HepG2 (cell line): ENCODE data around the gene MOB4. TPM values are rescaled to one million over a fixed set of nuclear protein-coding genes. Genes with fewer than 3 reads are reported as not detected.

Experiments used
- BRCA1 ChIP-seq: sonication (generic); formaldehyde crosslinking; IDR thresholded peaks from 2 replicates; pipeline ENCODE4 v1.4.0; 2020; ENCODE audit warnings: missing genetic modification reagents
- IKZF1 ChIP-seq: fragments of 450-650 bp; IDR thresholded peaks from 2 replicates; pipeline ENCODE4 v1.7.1; 2016
- ISL2 ChIP-seq: sonication (generic); formaldehyde crosslinking; IDR thresholded peaks from 2 replicates; pipeline ENCODE4 v1.5.0; 2020; ENCODE audit warnings: missing genetic modification reagents
- MEIS2 ChIP-seq: sonication (generic); formaldehyde crosslinking; IDR thresholded peaks from 2 replicates; pipeline ENCODE4 v1.9.0; 2021; ENCODE audit warnings: mild to moderate bottlenecking, missing genetic modification reagents
- REXO4 ChIP-seq: sonication (generic); formaldehyde crosslinking; IDR thresholded peaks from 2 replicates; pipeline ENCODE4 v1.8.0; 2022; ENCODE audit warnings: missing genetic modification reagents, mild to moderate bottlenecking, borderline replicate concordance
- SAFB2 ChIP-seq: sonication (generic); formaldehyde crosslinking; IDR thresholded peaks from 2 replicates; pipeline ENCODE4 v1.5.1; 2020; ENCODE audit warnings: missing genetic modification reagents, low read depth, mild to moderate bottlenecking, borderline replicate concordance
- SP140L ChIP-seq: sonication (generic); formaldehyde crosslinking; IDR thresholded peaks from 2 replicates; pipeline ENCODE4 v1.4.0; 2020; ENCODE audit warnings: missing genetic modification reagents, borderline replicate concordance
- SSRP1 ChIP-seq: IDR thresholded peaks from 2 replicates; pipeline ENCODE4 v1.6.1; 2016; ENCODE audit warnings: control low read depth
- TBX3 ChIP-seq: fragments of 450-650 bp; IDR thresholded peaks from 2 replicates; pipeline ENCODE4 v1.6.1; 2017; ENCODE audit warnings: antibody characterized with exemption, mild to moderate bottlenecking, inconsistent platforms, borderline replicate concordance
- ZNF510 ChIP-seq: sonication (generic); formaldehyde crosslinking; IDR thresholded peaks from 2 replicates; pipeline ENCODE4 v1.4.0; 2020; ENCODE audit warnings: low read depth, mild to moderate bottlenecking, missing genetic modification reagents
- ZNF567 ChIP-seq: sonication (generic); formaldehyde crosslinking; IDR thresholded peaks from 2 replicates; pipeline ENCODE4 v1.8.1; 2023; ENCODE audit warnings: mild to moderate bottlenecking, missing genetic modification reagents, borderline replicate concordance
- ZNF652 ChIP-seq: IDR thresholded peaks from 2 replicates; pipeline ENCODE4 v1.6.1; 2016; ENCODE audit warnings: low read depth, borderline replicate concordance
- ZNF703 ChIP-seq: sonication (generic); formaldehyde crosslinking; IDR thresholded peaks from 2 replicates; pipeline ENCODE4 v1.5.1; 2020; ENCODE audit warnings: missing genetic modification reagents, mild to moderate bottlenecking, moderate library complexity, borderline replicate concordance
- polyA plus RNA-seq, 8 experiments: library from polyadenylated mRNA; depleted of rRNA in 3 of 8; stranded (reverse) in 7 of 8; unstranded in 1 of 8; fragments of >200 nt; fragmentation: Illumina TruSeq in 4 of 8; extraction: Trizol in 4 of 8; gene quantifications; 2 replicates each; pipeline versions ENCODE4 v1.2.1 to v1.2.3, GENCODE V29; 2011 to 2016; ENCODE audit warnings: low read depth in 4 of 8, missing spikeins in 1 of 8, mixed read lengths in 1 of 8; ENCODE audit not compliant: insufficient read depth in 1 of 8
- total RNA-seq, 5 experiments: library from RNA; depleted of rRNA; stranded (reverse); fragments of >200 nt; fragmentation: Illumina TruSeq; extraction: Trizol; gene quantifications; 2 replicates each; pipeline ENCODE4 v1.2.3, GENCODE V29; 2016; ENCODE audit warnings: low read depth in 1 of 5
- TF ChIP-seq, protein P1 (sequence below), 2 experiments: fragments of 450-650 bp in 1 of 2; sonication (generic) in 1 of 2; formaldehyde crosslinking; IDR thresholded peaks; 2 replicates each; pipeline versions ENCODE4 v1.5.0 to v1.8.0; 2020 to 2022; ENCODE audit warnings: mild to moderate bottlenecking in 1 of 2, missing genetic modification reagents in 1 of 2
- TF ChIP-seq, protein P2 (sequence below): sonication (generic); formaldehyde crosslinking; IDR thresholded peaks from 2 replicates; pipeline ENCODE4 v1.4.0; 2020; ENCODE audit warnings: missing genetic modification reagents
- TF ChIP-seq, protein P3 (sequence below): IDR thresholded peaks from 2 replicates; pipeline ENCODE4 v1.6.1; 2018; ENCODE audit warnings: missing genetic modification reagents, mild to moderate bottlenecking, missing compliant biosample characterization
- TF ChIP-seq, protein P4 (sequence below): sonication (generic); formaldehyde crosslinking; IDR thresholded peaks from 2 replicates; pipeline ENCODE4 v1.5.1; 2020; ENCODE audit warnings: mild to moderate bottlenecking, moderate library complexity, missing genetic modification reagents
- TF ChIP-seq, protein P5 (sequence below): sonication (generic); formaldehyde crosslinking; IDR thresholded peaks from 2 replicates; pipeline ENCODE4 v1.5.0; 2020; ENCODE audit warnings: mild to moderate bottlenecking, missing genetic modification reagents
- TF ChIP-seq, protein P6 (sequence below): fragments of 450-650 bp; IDR thresholded peaks from 2 replicates; pipeline ENCODE4 v1.6.1; 2017

MOB4 gene
- total and polyA plus RNA-seq, 2 of the 13 experiments (the other 11 are each of a cell fraction or from before 2014, with no cell fraction given) = 35.7 to 38.6 TPM

DNA sequence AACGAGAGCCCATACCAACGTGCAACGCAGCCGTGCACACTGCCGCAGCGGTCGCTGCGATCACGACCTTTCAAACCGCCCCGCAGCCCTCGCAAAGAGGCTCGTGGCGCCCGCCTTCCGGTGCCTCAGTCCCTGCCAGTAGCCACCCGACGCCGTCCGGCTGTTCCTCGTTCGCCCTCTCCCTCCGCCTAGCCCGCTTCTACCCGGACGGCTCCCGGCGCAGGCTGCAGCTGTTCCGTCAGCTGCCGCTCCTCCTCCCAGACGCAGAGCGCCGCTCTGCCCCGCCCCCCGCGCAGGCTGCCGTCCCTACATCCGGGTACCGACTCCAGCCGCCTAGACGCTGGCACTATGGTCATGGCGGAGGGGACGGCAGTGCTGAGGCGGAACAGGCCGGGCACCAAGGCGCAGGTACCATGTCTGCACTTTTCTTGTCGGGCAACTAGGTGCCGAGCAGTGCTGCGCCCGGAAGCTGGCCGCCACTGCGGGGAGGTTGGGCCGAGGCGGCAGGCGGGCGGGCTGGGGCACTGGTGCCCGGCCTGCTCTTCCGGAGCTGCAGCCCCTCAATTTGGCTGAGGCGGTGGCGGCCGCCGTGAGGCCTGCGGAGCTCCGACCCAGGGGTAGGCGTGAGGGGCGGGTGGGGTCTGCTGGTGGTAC is at the start of gene MOB4 (continued):
- TF ChIP-seq ZNF510 = peak; percentile 98
- TF ChIP-seq, protein P1, sequence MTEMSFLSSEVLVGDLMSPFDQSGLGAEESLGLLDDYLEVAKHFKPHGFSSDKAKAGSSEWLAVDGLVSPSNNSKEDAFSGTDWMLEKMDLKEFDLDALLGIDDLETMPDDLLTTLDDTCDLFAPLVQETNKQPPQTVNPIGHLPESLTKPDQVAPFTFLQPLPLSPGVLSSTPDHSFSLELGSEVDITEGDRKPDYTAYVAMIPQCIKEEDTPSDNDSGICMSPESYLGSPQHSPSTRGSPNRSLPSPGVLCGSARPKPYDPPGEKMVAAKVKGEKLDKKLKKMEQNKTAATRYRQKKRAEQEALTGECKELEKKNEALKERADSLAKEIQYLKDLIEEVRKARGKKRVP (CRISPR knock-in tag; IDR thresholded peaks at IDR 0.05) = peak in 1 of 2 experiments; percentile 72; a peak in 2 of 4 replicates
- TF ChIP-seq BRCA1 (CRISPR knock-in tag) = peak; percentile 90; the same call in 1 of the 2 replicates
- TF ChIP-seq, protein P2, sequence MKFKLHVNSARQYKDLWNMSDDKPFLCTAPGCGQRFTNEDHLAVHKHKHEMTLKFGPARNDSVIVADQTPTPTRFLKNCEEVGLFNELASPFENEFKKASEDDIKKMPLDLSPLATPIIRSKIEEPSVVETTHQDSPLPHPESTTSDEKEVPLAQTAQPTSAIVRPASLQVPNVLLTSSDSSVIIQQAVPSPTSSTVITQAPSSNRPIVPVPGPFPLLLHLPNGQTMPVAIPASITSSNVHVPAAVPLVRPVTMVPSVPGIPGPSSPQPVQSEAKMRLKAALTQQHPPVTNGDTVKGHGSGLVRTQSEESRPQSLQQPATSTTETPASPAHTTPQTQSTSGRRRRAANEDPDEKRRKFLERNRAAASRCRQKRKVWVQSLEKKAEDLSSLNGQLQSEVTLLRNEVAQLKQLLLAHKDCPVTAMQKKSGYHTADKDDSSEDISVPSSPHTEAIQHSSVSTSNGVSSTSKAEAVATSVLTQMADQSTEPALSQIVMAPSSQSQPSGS = peak; percentile 97
- TF ChIP-seq, protein P3, sequence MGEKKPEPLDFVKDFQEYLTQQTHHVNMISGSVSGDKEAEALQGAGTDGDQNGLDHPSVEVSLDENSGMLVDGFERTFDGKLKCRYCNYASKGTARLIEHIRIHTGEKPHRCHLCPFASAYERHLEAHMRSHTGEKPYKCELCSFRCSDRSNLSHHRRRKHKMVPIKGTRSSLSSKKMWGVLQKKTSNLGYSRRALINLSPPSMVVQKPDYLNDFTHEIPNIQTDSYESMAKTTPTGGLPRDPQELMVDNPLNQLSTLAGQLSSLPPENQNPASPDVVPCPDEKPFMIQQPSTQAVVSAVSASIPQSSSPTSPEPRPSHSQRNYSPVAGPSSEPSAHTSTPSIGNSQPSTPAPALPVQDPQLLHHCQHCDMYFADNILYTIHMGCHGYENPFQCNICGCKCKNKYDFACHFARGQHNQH (CRISPR knock-in tag) = peak; percentile 99
- TF ChIP-seq, protein P4, sequence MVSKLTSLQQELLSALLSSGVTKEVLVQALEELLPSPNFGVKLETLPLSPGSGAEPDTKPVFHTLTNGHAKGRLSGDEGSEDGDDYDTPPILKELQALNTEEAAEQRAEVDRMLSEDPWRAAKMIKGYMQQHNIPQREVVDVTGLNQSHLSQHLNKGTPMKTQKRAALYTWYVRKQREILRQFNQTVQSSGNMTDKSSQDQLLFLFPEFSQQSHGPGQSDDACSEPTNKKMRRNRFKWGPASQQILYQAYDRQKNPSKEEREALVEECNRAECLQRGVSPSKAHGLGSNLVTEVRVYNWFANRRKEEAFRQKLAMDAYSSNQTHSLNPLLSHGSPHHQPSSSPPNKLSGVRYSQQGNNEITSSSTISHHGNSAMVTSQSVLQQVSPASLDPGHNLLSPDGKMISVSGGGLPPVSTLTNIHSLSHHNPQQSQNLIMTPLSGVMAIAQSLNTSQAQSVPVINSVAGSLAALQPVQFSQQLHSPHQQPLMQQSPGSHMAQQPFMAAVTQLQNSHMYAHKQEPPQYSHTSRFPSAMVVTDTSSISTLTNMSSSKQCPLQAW = peak; percentile 97
- no peak for TF ChIP-seq IKZF1
- peak; percentile 89; the same call in 1 of the 2 replicates for TF ChIP-seq ZNF703 (CRISPR knock-in tag)
- TF ChIP-seq, protein P5, sequence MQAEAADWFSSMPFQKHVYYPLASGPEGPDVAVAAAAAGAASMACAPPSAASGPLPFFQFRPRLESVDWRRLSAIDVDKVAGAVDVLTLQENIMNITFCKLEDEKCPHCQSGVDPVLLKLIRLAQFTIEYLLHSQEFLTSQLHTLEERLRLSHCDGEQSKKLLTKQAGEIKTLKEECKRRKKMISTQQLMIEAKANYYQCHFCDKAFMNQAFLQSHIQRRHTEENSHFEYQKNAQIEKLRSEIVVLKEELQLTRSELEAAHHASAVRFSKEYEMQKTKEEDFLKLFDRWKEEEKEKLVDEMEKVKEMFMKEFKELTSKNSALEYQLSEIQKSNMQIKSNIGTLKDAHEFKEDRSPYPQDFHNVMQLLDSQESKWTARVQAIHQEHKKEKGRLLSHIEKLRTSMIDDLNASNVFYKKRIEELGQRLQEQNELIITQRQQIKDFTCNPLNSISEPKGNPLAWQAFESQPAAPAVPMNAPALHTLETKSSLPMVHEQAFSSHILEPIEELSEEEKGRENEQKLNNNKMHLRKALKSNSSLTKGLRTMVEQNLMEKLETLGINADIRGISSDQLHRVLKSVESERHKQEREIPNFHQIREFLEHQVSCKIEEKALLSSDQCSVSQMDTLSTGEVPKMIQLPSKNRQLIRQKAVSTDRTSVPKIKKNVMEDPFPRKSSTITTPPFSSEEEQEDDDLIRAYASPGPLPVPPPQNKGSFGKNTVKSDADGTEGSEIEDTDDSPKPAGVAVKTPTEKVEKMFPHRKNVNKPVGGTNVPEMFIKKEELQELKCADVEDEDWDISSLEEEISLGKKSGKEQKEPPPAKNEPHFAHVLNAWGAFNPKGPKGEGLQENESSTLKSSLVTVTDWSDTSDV (CRISPR knock-in tag) = no peak
- peak; percentile 98 for TF ChIP-seq SSRP1 (CRISPR knock-in tag)
- TF ChIP-seq MEIS2 (CRISPR knock-in tag) = no peak; the same call in 1 of the 2 replicates
- TF ChIP-seq ZNF652 = peak; percentile 63; the same call in 1 of the 2 replicates
- peak; percentile 86 for TF ChIP-seq ISL2 (CRISPR knock-in tag)
- peak; percentile 93 for TF ChIP-seq REXO4 (CRISPR knock-in tag)
- TF ChIP-seq SP140L (CRISPR knock-in tag) = peak; percentile 70; the same call in 1 of the 2 replicates
- TF ChIP-seq SAFB2 (CRISPR knock-in tag) = peak; percentile 98
- TF ChIP-seq ZNF567 = peak; percentile 100
- peak; percentile 76 for TF ChIP-seq TBX3
- TF ChIP-seq, protein P6, sequence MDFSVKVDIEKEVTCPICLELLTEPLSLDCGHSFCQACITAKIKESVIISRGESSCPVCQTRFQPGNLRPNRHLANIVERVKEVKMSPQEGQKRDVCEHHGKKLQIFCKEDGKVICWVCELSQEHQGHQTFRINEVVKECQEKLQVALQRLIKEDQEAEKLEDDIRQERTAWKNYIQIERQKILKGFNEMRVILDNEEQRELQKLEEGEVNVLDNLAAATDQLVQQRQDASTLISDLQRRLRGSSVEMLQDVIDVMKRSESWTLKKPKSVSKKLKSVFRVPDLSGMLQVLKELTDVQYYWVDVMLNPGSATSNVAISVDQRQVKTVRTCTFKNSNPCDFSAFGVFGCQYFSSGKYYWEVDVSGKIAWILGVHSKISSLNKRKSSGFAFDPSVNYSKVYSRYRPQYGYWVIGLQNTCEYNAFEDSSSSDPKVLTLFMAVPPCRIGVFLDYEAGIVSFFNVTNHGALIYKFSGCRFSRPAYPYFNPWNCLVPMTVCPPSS = no peak
